ENCODE data around the gene ZNF709. TPM values are rescaled to one million over a fixed set of nuclear protein-coding genes. Genes with fewer than 3 reads are reported as not detected.
"Not testable (repeated sequence)": the region's sequence is repeated elsewhere in the genome, so short reads cannot be mapped to it uniquely, and the experiment has no call there.

Gene ZNF709
- total and polyA plus RNA-seq, 2 of the 13 experiments (the other 11 are each of a cell fraction or from before 2014, with no cell fraction given), result 1.5 to 3.9 TPM

GRCh38 chr19:12467651-12468050 is 17.0 kb downstream of the ZNF709 start:
- ATAC-seq; CTCF ChIA-PET (ENCODE audit: low intra/inter-chr PET ratio, low total read pairs); H3K4me1 ChIP-seq (ENCODE audit: insufficient read depth, low read length); H3K4me3 ChIP-seq (replicated peaks in 1 of 3; ENCODE audit: insufficient read depth in 1 of 3, low read depth in 2 of 3, low read length in 3 of 3); DNase-seq (ENCODE audit: low spot score); FAIRE-seq; H3K27ac ChIP-seq (ENCODE audit: extremely low read length, insufficient read depth, low read length); H2AFZ ChIP-seq (ENCODE audit: low read length); intact Hi-C loops (cut with micrococcal nuclease; ENCODE audit: unreplicated experiment); BruUV-seq (replicated peaks); H3K9ac ChIP-seq (ENCODE audit: insufficient read depth, low read depth, low read length); H4K20me1 ChIP-seq (ENCODE audit: insufficient read depth, low read length); H3K79me2 ChIP-seq (ENCODE audit: insufficient read depth, low read length); POLR2A ChIA-PET; H3K4me2 ChIP-seq (ENCODE audit: low read depth, low read length); in situ Hi-C loops (cut with HindIII; ENCODE audit: extremely low pct_ligation_motif_present, low pct_unique_long_range_greater_than_20kb); H3K27me3 ChIP-seq (ENCODE audit: control insufficient read depth in 1 of 2, insufficient read depth in 2 of 2, low read length in 2 of 2): not testable (repeated sequence)
- 98% methylated on average over 12 of the region's 33 CpGs for WGBS (ENCODE audit: low lambda C conversion rate)
- H3K36me3 ChIP-seq (replicated peaks in 1 of 2; ENCODE audit: control insufficient read depth in 1 of 2, insufficient read depth in 2 of 2, low read length in 2 of 2), result peaks cover 7 to 15% of the 10 kb centered on the region in 2 experiments; a peak in 4 of 5 replicates
- H3K9me3 ChIP-seq (ENCODE audit: low read length), result peaks cover 50% of the 10 kb centered on the region

GRCh38 chr19:12465211-12465610 is 19.4 kb downstream of the ZNF709 start:
- H3K79me2 ChIP-seq (ENCODE audit: insufficient read depth, low read length), result no peaks in the 10 kb centered on the region
- H3K4me1 ChIP-seq (ENCODE audit: insufficient read depth, low read length), result no peaks in the 10 kb centered on the region
- H3K4me3 ChIP-seq (replicated peaks in 1 of 3; ENCODE audit: insufficient read depth in 1 of 3, low read depth in 2 of 3, low read length in 3 of 3), result no peak overlapping the region
- H3K27me3 ChIP-seq (ENCODE audit: control insufficient read depth in 1 of 2, insufficient read depth in 2 of 2, low read length in 2 of 2), result no peaks in the 10 kb centered on the region
- TF ChIP-seq ZNF274 (CRISPR knock-in tag; IDR thresholded peaks at IDR 0.05) (peak; percentile 76; the same call in 1 of the 2 replicates), SRSF4 (IDR thresholded peaks at IDR 0.05; ENCODE audit: low read depth, low read length, poor library complexity, severe bottlenecking) (no peak), ARNT2 (CRISPR knock-in tag; IDR thresholded peaks at IDR 0.05; ENCODE audit: low read depth) (no peak)
- no TSS peak for BruUV-seq (replicated peaks)
- 83% methylated on average over 5 of the region's 5 CpGs for WGBS (ENCODE audit: low lambda C conversion rate)
- DNase-seq (ENCODE audit: low spot score), result no peak
- peaks cover 49% of the 10 kb centered on the region for H3K9me3 ChIP-seq (ENCODE audit: low read length)
- H3K4me2 ChIP-seq (ENCODE audit: low read depth, low read length), result no peak overlapping the region
- CTCF ChIA-PET (ENCODE audit: low intra/inter-chr PET ratio, low total read pairs), result no interaction called here
- no peak overlapping the region for H3K27ac ChIP-seq (ENCODE audit: extremely low read length, insufficient read depth, low read length)
- POLR2A ChIA-PET, result no interaction called here
- intact Hi-C loops (cut with micrococcal nuclease; ENCODE audit: unreplicated experiment) (no loop called here), in situ Hi-C loops (cut with HindIII; ENCODE audit: extremely low pct_ligation_motif_present, low pct_unique_long_range_greater_than_20kb) (no loop called here)
- no peaks in the 10 kb centered on the region for H4K20me1 ChIP-seq (ENCODE audit: insufficient read depth, low read length)
- no peak overlapping the region for H3K9ac ChIP-seq (ENCODE audit: insufficient read depth, low read depth, low read length)
- no peak for FAIRE-seq
- H2AFZ ChIP-seq (ENCODE audit: low read length), result no peak overlapping the region
- ATAC-seq, result no peak
- H3K36me3 ChIP-seq (replicated peaks in 1 of 2; ENCODE audit: control insufficient read depth in 1 of 2, insufficient read depth in 2 of 2, low read length in 2 of 2), result peaks cover 7 to 15% of the 10 kb centered on the region in 2 experiments; a peak in 4 of 5 replicates
